Embryonic facial prominence (tissue), 1 donor: ENCODE results near the gene CTNND2.

Experiments
- DNase-seq: peaks from one replicate; pipeline ENCODE4 v3.0.0-alpha.2; 2016; ENCODE audit errors: extremely low spot score

The CTNND2 gene

DNA sequence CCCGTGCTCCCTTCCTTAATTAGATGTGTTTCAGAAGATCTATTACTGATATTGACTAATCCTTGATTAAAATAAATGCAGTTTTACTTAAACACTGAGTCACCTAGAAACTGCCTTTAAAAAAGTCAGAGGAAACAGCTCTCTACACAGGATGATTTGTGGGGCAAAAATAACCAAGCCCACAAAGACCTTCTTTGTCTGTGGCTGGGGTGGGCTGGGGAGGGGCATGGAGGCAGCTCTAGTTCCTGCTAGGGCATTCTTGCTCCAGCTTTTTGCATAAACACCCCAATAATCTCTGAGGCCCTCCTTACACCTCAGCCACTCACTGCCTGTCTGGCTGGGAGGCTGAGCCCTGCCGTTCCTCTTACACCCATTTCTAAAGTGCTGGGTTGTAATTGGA is 915.6 kb downstream of the CTNND2 start:
- no peak for DNase-seq

DNA sequence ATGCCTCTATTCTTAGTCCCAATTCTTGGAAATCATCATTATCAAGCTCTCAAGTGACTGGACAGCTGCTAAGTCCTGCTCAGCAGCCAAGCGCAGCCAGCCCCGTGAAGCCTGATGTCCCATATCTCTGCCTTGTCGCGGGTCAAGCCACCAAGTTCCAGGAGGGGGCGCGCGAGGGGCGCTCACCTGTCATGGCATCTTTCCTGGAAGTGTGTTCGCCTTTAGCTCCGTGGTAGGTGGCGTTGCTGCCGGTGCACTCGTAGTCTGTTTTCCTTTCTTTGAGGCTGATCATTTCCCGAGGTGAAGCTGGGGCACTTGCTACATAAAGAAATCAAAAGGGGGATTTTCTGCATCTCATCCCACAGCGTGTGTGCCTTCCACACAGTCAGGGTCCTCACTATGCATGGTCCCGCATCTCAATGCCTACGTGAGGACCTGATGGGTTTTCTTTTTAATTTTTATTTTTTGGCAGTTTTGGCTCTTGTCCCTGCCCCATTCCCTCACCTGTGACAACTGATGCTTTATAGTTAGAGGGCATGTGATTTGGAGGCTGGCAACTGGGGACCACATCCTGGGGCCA is 916.2 kb downstream of the CTNND2 start:
- DNase-seq: no peak

DNA sequence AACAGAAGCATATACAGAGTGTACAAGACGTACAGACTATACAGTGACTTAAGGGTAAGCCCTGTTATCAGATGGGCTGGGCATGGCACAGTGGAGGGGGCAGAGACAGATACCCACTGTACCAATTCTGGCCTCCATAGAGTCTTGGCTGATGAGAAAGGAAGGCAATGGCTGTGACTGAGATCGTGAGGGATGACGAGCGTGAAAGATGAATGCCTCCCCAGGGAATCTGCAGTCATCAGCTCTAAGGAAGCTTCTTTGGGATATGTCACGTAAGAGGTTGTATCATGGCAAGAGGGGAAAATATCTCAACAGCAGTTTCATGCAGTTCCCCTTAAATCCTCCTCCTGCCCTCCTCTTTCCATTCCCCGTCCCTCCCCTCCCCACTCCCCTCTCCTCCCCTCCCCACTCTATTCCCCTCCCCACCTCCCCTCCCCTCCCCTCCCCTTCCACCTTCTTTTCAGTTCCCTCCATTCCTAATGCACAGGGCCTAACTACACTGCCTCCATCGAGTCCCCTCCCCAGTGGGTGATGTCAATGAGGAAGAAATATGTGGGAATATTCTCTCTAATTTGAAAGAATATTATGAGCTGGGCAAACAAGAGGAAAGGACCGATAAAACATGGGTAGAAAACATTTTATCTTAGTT is 916.8 kb downstream of the CTNND2 start:
- no peak for DNase-seq

DNA sequence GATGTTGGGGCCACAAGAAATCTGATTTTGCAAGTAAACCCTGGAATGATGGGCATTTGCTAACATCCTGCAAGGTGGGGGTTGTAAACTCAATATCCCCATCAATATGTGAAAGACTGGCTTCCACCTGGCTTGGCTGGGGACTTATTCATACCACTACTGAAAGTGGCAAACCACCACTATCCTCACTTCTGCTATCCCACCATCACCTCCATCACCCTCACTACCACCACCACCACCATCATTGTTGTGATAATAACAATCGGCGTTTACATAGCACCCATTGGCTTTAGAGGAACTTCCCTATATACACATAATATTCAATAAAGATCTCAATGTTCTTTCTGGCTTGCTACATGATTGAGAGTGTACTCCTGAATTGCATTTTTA is 918.5 kb downstream of the CTNND2 start:
- no peak for DNase-seq

DNA sequence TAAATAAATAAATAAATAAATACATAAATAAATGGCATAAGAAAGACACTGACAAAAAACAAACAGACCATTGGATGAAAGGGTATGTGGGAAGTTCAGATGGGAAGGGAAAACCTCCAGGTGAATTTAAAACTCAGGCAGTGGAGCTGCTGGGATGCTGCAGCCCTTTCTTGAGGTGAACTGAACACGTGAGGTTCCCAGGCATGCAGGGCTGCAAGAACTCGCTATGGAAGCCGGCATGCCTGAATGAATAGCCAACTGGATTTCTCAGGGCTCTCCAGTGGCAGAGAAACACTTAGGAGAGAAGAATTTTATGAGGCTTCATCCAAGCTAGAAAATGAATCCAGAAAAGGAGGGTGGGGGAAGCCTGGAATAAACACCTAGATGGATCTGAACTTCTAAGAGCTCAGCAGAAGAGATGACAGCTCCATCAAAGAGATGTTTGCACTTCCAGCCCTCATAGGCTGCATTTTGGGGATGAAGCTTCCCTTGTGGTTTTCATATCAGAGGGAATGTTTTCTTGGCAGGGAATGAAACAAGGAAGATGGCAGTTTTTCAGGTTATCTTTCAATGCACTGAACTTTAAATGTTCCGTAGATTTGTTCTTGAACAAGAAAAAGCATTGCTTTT is 919.0 kb downstream of the CTNND2 start:
- DNase-seq: no peak

DNA sequence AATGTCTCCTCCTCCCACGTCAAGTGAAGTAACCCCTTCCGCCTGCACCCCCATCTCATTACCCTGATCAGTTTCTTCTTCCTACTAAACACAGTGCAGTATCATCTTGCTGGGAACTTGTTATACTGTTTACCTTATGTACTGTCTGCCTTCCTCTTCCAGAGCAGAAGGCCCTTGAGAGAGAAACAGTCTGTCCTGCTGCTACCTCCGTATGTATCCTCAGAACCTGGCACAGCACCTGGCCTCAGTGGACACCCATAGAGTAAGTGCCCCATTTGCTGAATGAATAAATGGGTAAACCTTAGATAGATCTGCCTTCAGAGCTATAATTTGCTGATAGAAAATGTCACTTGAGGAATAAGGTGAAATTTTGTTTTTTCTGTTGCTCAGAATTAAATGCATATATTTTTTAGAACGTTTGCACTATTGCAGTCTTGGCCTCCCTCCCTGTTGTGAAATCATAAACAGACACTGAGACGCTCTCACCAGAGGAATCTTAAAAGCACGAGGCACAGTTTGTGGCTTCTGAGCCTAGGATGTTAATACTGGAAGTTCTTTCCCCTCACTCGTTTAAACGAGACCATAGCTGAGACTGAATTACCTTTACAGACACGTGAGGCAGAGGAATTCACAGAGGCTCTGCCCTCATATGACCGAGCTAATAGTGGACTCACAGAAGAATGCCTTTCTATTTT is 920.1 kb downstream of the CTNND2 start:
- DNase-seq: no peak

DNA sequence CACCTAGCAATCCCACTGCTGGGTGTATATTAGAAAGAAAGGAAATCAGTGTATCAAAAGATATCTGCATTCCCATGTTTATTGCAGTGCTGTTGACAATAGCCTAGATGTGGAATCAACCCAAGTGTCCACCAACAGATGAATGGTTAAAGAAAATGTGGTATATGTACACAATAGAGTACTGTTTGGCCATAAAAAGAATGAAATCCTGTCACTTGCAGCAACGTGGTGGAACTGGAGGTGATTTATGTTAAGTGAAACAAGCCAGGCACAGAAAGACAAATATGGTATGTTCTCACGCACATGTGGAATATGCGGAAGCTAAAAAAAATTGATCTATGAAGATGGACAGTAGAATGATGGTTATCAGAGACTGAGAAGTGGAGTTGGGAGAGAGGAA is 921.6 kb downstream of the CTNND2 start:
- DNase-seq: no peak

DNA sequence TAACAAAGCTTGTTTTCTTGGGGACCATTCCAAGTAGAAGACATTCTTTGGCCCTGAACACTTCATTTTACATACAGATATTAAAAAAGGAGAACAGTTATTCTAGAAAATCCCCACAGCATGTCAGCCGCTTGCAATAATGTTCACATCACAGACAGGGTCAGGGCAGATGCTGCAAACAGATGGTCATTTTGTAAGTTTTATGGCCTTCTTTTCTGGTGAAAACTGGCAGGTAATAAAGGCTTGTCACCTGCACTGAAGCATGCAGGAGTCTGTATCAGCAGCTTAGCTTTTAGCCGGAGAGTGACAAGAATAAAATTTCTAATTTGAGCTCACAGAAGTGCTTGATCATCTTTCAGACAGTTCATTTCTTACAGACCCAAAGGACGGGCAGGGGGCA is 922.3 kb downstream of the CTNND2 start:
- DNase-seq: no peak

DNA sequence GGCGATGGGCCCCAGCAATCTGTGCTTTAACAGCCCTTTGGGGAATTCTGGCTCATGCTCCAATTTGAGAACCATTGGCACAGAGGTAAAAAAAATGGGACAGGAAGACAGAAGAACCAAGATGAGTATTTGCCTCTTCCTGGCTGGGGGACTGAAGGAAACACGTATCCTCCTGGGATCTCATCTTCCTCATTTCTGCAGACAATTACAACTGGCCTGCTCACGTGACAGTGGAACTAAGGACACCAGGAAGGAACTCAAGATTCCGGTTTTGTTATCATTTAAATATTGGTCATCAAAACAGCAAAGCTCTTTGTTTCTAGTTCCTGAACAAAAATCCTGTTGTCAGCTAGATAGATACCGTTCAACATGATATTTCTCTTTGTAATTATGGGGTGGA is 927.2 kb downstream of the CTNND2 start:
- no peak for DNase-seq

DNA sequence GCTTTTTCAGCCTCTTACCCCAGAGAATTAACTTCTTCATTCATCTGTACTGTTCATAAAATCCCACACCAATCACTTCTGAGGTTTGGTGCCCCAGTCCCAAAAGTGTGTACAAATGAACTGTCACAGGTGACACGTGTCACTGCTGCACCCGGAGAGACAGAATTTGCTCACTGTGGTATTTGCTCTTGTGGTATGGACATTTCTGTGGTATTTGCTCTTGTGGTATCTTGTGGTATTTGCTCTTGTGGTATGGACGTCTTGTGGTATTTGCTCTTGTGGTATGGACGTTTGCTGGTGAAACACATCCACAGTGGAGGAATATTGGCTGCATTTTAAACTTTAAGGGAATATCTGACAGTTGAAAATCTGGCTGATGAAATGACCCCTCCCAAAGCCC is 928.3 kb downstream of the CTNND2 start:
- no peak for DNase-seq

DNA sequence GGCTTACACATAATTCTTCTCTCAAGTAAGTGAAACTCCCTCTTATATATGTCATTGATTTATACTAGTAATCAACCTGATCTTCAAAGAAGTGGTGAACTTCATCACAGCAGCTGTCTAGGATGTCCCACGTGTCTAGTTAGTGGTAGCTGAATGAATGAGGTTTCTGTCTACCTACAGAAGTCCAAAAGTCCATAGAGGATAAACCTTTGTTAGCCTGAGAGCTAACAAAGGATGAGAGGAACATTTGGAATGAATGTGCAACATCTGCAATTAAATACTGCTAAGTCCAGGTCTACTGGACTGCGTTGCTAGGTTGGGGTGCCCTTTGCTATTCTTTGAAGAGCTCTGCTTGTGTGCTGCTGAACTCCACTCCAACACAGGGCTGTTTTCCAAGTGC is 929.4 kb downstream of the CTNND2 start:
- no peak for DNase-seq

DNA sequence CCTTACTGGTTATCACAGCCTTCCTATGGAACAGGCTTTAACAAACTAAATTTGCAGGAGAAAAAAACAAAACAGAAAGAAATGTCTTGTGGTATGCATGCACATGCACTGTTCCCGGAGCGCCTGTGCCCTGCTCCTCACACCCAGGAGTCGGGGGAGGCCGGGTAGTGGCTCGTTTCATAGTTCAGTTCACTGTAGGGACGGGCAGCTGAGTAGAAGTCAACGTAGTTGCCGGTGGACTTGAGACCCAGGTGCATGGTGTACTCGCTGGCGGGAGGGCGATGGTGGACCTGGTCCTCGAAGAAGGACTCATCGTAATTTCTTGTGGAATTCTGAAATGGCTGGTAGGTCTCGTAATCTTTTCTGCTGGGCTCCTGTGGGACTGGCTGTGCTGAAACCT is 930.9 kb downstream of the CTNND2 start:
- no peak for DNase-seq

DNA sequence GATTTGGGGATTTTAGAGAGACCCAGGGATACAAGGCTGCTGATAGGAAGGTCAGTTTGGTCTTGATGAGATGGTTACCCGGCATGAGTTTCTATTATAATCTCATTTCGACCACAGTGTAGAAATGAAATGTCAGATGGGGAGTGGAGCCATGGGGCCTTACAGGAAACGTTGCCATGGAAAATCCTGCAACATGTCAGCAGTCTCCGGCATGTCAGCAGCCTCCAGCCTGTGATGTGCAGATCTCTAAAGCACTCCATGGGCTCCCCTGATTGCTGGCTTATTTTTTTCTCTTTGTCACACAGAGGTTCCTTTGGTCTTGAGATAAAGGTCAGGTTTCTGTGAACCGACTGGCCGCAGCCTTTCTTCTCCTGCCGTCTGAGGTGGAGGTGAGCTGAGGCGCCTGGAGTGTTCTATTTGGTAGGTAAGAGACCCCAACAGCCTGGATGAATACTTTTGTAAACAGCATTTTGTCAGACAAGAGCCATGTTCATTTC is 934.5 kb downstream of the CTNND2 start:
- no peak for DNase-seq

DNA sequence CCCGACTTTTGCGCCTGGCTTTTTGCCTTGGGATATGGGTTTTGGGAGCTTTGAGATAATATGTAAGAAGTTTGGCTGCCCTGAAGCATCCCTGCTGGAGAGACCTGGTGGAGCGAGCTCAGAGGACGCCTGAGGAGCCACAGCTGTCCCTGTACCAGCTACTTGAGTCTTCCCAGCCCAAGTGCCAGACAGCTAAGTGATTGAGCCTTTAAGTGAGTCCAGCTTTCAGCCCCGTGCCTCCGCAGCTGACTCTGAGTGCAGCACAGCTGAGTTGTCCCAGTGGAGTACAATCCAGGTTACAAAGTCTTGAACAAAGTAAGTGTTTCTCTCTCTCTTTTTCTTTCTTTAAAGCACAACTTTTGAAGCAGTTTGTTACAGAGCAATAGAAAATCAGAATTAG is 939.4 kb downstream of the CTNND2 start:
- no peak for DNase-seq

DNA sequence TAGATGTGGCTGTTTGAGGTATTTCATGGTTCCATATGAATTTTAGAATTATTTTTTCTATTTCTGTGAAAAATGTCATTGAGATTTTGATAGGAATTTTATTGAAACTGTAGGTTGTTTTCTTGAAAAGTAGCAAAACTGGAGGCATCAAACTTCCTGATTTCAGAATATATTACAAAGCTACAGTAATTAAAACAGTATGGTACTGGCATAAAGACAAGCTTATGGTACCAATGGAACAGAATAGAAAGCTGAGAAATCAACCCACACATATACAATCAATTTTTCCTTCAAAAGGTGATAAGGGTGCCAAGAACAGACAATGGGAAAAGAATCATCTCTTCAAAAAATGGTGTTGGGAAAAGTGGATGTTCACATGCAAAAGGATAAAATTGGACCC is 945.5 kb downstream of the CTNND2 start:
- DNase-seq: no peak

DNA sequence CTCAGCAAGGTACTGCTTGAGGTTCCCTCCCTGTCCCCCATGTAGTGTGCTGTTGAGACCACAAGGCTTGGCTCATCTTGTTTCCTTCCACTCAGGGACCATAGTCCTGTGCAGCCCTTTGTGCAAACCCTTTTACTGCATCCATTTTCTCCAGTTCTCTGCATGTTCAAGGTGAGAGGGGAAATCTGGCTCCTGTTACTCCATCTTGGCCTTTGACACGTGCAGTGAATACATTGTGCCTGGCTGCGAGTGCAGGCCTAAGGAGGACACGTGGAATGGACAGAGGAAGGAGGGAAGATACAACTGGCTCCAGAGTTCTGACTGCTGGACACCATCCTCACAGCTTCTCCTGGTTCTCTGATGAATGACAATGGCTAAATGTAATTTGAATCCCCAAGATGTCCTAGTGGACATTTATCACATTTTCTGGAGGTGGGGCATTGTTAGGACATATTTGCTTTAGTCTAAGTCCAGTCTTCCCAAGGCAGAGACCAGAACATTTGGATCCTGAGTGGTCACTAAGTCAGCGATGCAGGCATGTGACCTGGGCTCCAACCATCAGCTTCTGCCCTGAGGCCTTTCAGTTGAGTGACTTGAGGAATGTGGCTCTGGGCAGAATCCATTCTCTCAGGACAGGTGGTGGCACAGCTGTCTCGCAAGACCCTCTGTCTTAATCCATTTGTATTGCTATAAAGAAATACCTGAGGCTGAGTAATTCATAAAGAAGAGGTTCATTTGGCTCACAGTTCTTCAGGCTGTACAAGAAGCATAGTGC is 954.2 kb downstream of the CTNND2 start:
- no peak for DNase-seq

DNA sequence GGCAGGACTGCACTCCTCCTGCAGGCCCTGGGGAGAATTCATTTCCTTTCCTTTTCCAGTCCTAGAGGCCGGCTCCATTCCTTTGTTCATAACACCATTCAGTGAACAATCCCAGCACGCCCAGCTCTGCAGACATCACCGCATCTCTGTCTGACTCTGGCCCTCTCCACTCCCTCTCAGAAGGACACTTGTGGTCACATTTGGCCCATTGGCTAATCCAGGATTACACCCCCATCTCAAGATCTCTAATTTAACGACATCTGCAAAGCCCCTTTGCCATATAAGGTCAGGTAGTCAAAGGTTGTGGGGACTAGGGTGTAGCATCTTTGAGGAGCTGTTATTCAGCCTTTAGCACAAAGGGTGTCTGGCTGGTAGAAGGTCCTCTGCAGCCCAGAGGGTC is 958.2 kb downstream of the CTNND2 start:
- DNase-seq: no peak

DNA sequence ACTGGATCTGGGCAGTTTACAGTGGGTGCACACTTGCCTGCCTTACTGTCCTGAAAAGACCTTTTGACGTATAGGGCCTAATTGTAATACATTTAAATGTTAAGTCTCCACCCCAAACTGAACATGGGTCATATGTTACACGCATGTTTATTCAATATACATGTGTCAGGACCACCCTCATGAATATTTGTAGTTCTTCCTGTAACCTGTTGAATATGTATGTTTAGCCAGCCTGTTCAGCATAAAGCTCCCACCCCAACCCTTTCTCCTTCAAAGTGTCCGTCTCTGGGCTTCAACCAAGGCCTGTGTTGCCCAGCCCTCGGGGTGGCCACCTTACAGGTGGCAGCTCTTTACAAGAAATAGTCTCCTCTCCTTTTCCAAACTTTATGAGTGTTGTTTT is 962.3 kb downstream of the CTNND2 start:
- no peak for DNase-seq

DNA sequence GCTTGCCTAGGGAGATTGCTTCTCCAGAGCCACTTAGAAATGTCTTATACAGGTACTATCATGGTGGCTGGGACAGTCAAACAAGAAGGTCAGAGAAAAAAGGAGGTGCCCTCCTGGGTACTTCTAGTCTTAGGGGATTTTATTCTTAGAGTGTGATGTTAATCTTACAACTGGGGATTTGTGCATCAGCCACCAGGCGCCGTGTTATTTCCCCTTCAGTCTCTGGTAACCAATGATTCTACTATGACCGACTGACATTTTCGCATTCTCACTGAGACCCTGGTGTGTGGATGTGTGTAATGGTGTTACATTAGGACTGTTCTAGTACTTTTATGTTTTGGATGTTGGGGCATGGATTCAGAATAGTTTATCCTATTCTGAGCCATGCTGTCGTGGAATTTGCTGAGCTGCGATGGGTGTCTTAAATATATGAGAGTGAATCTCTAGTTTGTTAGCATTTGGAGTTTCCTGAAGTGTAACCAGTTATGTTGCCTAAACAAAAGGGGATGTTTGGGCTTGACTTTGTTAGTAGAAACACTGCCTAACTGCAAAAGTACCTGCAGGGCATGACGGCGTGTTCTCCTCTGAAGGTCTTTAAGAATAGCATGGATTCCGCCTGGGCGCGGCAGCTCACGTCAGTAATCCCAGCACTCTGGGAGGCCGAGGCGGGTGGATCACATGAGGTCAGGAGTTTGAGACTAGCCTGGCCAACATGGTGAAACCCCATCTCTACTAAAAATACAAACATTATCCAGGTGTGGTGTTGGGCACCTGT is 968.0 kb downstream of the CTNND2 start:
- DNase-seq: no peak

DNA sequence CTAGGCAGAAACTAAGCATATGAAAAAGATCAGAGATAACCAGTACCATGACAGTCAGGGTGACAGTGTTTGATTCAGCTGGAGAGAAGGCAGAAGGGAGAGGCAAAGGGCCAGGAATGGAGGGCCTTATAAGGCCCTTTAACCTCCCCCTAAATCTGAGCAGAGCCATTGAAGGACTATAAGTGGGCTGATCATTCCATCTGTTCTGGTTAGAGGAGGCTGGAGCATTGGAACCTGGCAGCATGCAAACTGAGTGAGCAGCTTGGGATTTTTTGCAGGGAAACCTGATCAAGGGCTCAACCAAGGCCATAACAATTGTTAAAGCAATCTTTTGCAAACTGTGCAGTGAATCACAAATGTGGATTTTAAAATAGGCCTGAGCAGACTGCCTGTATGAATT is 968.7 kb downstream of the CTNND2 start:
- DNase-seq: no peak

DNA sequence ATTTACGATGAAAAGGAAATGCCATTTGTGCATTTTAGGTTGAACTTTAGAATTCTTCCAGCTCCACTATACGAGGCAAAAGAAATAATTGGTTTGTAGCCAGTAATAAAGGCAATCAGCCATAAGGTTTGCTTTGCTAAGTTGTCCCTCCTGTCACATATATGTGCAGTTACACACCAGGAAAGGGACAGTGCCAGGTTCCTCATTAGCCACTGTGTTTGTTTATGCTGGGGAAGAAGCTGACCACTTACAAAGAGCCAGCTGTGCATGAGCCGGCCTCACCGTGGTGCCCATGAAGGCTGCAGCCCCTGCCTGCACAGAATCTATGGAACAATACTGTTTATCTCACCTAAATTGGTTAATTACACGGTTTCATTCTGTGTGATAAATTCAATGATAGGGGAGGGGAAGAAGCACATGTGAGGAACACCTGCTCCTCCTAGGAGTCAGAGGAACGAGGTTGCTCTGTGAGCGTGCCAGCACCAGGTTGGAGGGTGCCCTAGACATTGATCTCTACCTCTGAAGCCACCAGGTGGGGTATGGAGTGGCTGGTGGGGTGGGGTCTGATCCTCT is 969.4 kb downstream of the CTNND2 start:
- no peak for DNase-seq
